Mucosa of rectum (tissue), 2 donors: ENCODE data around the gene ARCN1.
"Not testable (repeated sequence)": the region's sequence is repeated elsewhere in the genome, so short reads cannot be mapped to it uniquely, and the experiment has no call there.

ENCODE experiments used
- H3K27ac ChIP-seq, 2 donors: one replicate each; pipeline ENCODE4 v1.7.0; 2013; ENCODE audit warnings: inconsistent platforms in 2 of 2, low read depth in 2 of 2, low read length in 2 of 2
- H3K27me3 ChIP-seq, 2 donors: one replicate each; pipeline ENCODE4 v1.7.0; 2013; ENCODE audit warnings: low read length in 2 of 2; ENCODE audit not compliant: control insufficient read depth in 2 of 2, insufficient read depth in 2 of 2
- H3K36me3 ChIP-seq, 2 donors: one replicate each; pipeline ENCODE4 v1.7.0; 2013; ENCODE audit warnings: low read length in 2 of 2; ENCODE audit not compliant: control insufficient read depth in 2 of 2, insufficient read depth in 2 of 2
- H3K4me1 ChIP-seq, 2 donors: one replicate each; pipeline ENCODE4 v1.7.0; 2013; ENCODE audit warnings: low read length in 2 of 2, mild to moderate bottlenecking in 1 of 2; ENCODE audit not compliant: control insufficient read depth in 2 of 2, insufficient read depth in 2 of 2
- H3K4me3 ChIP-seq, 2 donors: one replicate each; pipeline ENCODE4 v1.7.0; 2013; ENCODE audit warnings: low read length in 2 of 2
- H3K9ac ChIP-seq, 2 donors: one replicate each; pipeline ENCODE4 v1.7.0; 2013; ENCODE audit warnings: low read length in 2 of 2, low read depth in 1 of 2, mild to moderate bottlenecking in 1 of 2
- H3K9me3 ChIP-seq, 2 donors: one replicate each; pipeline ENCODE4 v1.7.0; 2013; ENCODE audit warnings: low read length in 2 of 2; ENCODE audit not compliant: control insufficient read depth in 2 of 2
- donor health status: healthy.
- donor health status: Normal muscosa, but diverticular disease.

Gene ARCN1

DNA sequence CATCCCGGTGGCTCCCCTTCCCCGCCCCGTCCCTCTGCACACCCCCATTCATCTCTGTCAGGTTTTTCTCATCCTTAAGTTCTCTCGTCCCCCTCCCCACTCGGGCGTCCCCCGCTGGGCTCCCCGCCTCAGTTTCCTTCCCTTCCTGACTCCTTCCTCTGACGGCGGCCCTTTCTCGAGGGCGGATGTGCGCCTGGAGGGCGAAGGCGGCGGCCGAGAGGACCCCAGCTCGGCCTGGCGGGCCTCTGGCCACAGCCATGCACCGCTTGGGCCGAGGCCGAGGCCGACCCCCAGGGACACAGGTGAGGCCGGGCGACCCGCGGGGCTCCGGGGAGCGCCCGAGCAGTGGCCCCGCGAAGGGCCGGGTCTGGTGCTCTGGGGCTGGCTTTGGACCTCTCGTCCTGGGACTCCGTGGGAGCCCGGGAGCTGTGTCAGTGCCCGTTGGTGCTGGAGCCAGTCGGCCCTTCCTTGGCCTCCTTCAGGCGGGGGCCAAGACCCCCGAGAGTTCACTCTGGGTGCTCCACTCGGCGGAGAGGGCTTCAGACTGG is 38.1 kb downstream of the ARCN1 start:
- H3K4me3 ChIP-seq = peak overlapping the region; percentile 44 to 56
- peak overlapping the region; percentile 5 to 52 for H3K9ac ChIP-seq
- peaks cover 0 to 7% of the 10 kb centered on the region in 2 donors for H3K36me3 ChIP-seq
- H3K27ac ChIP-seq = peak overlapping the region; percentile 43 to 82
- H3K27me3 ChIP-seq = peaks cover 14 to 24% of the 10 kb centered on the region in 2 donors
- no peaks in the 10 kb centered on the region for H3K9me3 ChIP-seq
- peaks cover 29 to 35% of the 10 kb centered on the region in 2 donors for H3K4me1 ChIP-seq

DNA sequence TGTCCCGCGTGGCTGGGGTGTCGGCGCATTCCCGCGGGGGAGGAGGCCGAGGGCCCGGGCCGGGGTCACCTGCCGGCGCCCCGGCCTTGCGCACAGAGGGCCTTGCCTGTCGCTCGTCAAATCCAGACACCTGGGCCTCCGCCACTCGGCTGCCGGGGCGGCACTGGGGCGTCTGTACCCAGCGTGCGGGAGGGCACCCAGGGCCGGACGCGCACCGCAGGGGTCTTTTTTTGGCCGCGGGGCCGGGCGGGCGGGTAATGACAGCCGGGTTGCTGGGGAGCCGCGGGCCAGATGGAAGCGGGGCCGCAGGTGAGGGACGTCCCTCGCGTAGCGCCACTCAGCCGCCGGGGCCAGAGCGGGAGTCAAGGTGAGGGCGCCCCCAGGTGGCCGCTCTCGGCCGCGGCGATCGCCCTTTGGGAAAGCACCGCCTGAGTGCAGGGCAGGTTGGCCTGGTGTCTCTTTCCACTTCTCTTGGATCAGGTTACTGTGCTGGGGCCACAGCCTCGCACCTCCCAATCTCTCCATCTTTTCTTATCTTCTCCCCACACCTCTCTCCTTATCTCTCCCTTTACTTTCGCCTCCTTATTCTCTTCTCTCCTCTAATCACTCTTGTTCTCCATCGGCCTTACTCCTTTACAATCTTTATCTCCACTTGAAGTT is 38.7 kb downstream of the ARCN1 start:
- Histone ChIP-seq H3K27me3 (peaks cover 14 to 24% of the 10 kb centered on the region in 2 donors), H3K9ac (peak overlapping the region; percentile 14 to 52), H3K9me3 (no peaks in the 10 kb centered on the region), H3K4me1 (peaks cover 29 to 34% of the 10 kb centered on the region in 2 donors), H3K36me3 (peaks cover 0 to 7% of the 10 kb centered on the region in 2 donors), H3K27ac (peak overlapping the region; percentile 43 to 82), H3K4me3 (peak overlapping the region; percentile 44 to 56)

DNA sequence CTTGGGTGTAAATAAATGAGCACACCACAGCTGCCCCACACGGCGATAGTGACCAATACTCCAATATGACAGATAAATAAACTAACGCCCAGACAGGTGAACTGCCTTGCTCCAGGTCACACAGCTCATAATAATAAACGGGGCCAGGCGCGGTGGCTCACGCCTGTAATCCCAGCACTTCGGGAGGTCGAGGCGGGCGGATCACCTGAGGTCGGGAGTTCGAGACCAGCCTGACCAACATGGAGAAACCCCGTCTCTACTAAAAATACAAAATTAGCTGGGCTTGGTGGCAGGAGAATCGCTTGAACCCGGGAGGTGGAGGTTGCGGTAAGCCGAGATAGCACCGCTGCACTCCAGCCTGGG is 39.2 kb downstream of the ARCN1 start:
- Histone ChIP-seq H3K27me3 (peaks cover 14 to 24% of the 10 kb centered on the region in 2 donors), H3K4me1 (peaks cover 25 to 29% of the 10 kb centered on the region in 2 donors), H3K9ac (peak overlapping the region in 1 of 2 donors; percentile 14), H3K27ac (peak overlapping the region in 1 of 2 donors; percentile 11)
- H3K9me3 ChIP-seq, H3K4me3 ChIP-seq, H3K36me3 ChIP-seq: not testable (repeated sequence)

DNA sequence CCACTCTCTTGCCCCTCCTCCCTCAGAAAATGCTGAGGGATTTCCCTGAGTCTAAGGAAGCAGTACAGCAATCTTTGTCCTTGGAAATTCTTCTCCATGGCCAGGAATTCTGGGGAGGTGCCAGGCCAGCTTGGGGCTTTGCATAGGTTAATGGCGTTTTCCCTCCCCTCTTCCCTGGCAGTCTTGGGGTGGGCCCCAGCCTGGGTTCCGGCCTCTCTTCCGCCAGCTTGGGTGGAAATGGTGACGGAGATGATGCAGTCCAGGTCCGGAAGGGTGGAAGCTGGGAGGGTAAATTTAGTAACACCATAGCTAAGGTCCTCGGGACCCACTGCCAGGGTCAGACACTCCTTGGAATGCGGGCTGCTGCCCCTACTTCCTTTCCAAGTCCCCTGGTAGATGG is 40.2 kb downstream of the ARCN1 start:
- no peak overlapping the region for H3K9ac ChIP-seq

DNA sequence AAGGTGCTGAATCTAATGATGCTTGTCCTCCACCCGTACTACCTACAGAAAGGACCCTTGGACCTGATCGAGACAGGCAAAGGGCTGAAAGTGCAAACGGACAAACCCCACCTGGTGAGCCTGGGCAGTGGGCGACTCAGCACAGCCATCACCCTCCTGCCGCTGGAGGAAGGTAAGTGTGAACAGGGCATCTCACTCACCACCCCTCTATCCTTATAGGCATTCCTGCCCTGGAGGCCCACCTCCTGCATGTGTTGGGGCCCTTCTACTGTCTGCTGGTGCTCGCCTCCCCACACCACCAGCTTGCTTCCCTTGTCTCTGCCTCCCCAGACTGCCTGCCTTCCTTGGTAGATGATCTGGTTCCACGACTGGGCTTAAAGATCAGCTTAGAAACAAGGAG is 42.3 kb downstream of the ARCN1 start:
- peaks cover 6% of the 10 kb centered on the region in 2 donors for H3K27me3 ChIP-seq
- H3K36me3 ChIP-seq = peaks cover 4 to 7% of the 10 kb centered on the region in 2 donors
- peaks cover 13 to 23% of the 10 kb centered on the region in 2 donors for H3K4me1 ChIP-seq
- H3K9ac ChIP-seq = no peak overlapping the region
- no peak overlapping the region for H3K4me3 ChIP-seq
- H3K9me3 ChIP-seq = no peaks in the 10 kb centered on the region
- no peak overlapping the region for H3K27ac ChIP-seq

More for the DNA sequence above, 40.2 kb downstream of the ARCN1 start:
- Histone ChIP-seq H3K4me3 (no peak overlapping the region), H3K9me3 (no peaks in the 10 kb centered on the region), H3K36me3 (peaks cover 4 to 7% of the 10 kb centered on the region in 2 donors), H3K27me3 (peaks cover 14 to 24% of the 10 kb centered on the region in 2 donors), H3K4me1 (peaks cover 26 to 28% of the 10 kb centered on the region in 2 donors), H3K27ac (peak overlapping the region; percentile 15 to 56)

DNA sequence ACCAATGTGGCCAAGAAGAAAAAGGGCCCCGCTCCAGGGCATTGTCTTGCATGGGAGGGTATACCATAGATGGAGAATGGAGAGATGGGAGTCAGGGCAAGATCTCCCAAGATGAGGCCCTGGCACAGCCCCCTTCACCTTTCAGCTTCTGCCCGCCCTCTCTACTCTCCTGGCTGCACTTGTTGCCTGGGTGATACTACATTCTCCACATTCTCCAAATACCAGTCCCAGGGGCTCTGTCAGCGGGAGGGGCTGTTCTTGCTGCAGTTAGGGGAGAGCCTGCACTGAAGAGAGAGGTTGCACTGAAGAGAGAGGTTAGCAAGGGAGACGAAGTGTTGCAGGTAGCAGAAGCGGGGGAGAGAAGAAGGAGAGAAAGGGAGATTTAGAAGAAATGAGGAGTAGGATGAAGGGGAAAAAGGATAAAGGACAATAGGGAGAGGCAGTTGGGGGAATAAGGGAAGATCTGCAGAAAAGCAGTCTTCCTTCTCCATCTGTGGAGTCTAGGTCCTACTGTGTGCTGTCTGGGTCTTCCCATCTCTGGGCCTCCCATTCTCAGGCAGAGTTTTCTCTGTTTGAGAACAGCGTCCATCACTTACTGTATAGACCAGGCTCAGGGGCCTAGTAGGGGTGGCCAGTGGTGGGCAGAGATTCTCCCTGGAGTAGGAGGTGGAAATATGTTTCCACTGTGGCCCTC is 43.2 kb downstream of the ARCN1 start:
- Histone ChIP-seq H3K9ac (no peak overlapping the region), H3K4me1 (peaks cover 14 to 16% of the 10 kb centered on the region in 2 donors), H3K27ac (no peak overlapping the region), H3K9me3 (no peaks in the 10 kb centered on the region), H3K27me3 (peaks cover 2 to 6% of the 10 kb centered on the region in 2 donors), H3K4me3 (no peak overlapping the region), H3K36me3 (peaks cover 4 to 7% of the 10 kb centered on the region in 2 donors)

DNA sequence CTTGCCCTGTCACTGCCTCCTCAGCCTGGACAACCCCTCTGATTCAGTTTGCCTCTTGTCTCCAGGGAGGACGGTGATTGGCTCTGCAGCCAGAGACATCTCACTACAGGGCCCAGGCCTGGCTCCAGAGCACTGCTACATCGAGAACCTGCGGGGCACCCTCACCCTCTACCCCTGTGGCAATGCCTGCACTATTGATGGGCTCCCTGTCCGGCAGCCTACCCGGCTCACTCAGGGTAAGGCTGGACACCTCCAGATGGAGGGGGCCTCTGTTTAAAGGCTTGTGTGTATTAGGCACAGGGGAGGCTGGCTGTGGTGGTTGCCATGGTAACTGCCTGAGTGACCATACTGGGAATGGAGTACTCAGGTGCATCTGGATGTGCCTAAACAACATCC is 43.8 kb downstream of the ARCN1 start:
- Histone ChIP-seq H3K4me3 (no peak overlapping the region), H3K36me3 (peaks cover 4 to 7% of the 10 kb centered on the region in 2 donors), H3K27me3 (peaks cover 0 to 4% of the 10 kb centered on the region in 2 donors), H3K9me3 (no peaks in the 10 kb centered on the region), H3K4me1 (peaks cover 16% of the 10 kb centered on the region in 2 donors), H3K27ac (no peak overlapping the region), H3K9ac (no peak overlapping the region)

DNA sequence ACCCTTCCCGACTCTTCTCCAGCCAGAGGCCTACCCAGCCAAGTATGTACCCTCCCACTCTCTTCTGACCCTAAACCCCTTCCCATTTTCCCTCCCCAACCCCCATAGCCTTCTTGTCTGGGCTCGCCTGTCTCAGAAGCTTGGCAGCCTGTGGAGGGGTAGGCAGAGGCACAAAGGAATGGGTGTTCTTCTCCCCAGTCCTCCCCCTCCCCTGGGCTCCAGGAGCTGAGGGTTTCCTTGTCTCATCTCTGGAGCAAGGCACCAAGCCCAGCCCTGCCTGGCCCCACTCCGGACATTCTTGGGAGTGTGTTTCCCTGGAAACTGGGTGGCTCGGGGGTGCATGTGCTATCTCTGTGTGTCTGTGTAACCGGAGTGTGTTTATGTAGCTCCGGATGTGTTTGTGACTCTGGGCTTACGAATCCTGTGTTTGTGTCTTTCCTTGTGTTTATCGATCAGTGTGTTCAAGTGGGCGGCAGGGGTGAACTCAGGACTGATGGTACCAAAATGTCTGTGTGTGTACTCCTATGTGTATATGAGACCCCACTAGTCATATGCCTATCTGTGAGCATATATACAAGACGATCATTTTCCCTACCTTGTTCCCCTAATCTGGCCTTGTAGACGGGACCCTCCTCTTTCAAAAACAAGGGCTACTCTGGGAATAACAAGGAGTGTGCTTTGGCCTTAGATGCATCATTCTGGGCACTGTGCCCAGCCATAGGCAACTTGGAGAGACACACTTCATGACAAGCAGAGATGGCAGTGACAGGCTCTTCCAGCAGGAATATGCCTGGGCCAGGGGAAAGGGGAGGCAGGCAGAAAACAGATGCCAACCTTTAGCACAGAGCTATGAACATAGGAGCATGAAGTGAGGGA is 46.1 kb downstream of the ARCN1 start:
- Histone ChIP-seq H3K4me3 (no peak overlapping the region), H3K27ac (peak overlapping the region; percentile 72), H3K36me3 (peaks cover 4 to 7% of the 10 kb centered on the region in 2 donors), H3K9ac (no peak overlapping the region), H3K4me1 (peaks cover 14 to 17% of the 10 kb centered on the region in 2 donors), H3K9me3 (no peaks in the 10 kb centered on the region), H3K27me3 (peaks cover 0 to 2% of the 10 kb centered on the region in 2 donors)

DNA sequence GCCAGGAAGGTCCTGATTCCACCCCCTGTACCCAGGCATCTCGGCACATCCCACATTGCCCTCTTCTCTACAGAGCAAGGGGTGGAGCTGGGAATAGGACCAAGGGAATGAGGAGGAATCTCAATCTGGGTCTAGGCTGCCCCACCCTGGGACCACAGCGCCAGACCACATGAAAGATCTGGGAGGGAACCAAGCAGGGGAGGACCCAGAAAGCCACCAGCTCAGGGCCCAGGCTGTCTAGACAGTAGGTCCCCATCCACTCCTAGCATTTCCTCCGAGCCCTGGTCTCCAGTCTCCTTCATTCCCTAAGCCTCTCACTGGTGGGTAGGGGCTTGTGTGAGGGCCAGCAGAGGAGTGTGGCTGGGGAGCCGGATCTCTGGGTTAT is 46.8 kb downstream of the ARCN1 start:
- peaks cover 14 to 17% of the 10 kb centered on the region in 2 donors for H3K4me1 ChIP-seq
- no peak overlapping the region for H3K9ac ChIP-seq

More for the DNA sequence above, 46.8 kb downstream of the ARCN1 start:
- peak overlapping the region; percentile 72 for H3K27ac ChIP-seq
- H3K4me3 ChIP-seq = no peak overlapping the region
- H3K27me3 ChIP-seq = peaks cover 0 to 2% of the 10 kb centered on the region in 2 donors
- no peaks in the 10 kb centered on the region for H3K9me3 ChIP-seq
- peaks cover 4 to 7% of the 10 kb centered on the region in 2 donors for H3K36me3 ChIP-seq
